HG03064 (cell line): ENCODE measurements around the gene CASP12.
"Not testable (repeated sequence)": the region's sequence is repeated elsewhere in the genome, so short reads cannot be mapped to it uniquely, and the experiment has no call there.

Experiments
- ATAC-seq: cut with Tn5 transposase; IDR thresholded peaks from one replicate; pipeline ENCODE4 v1.9.1; 2021; ENCODE audit warnings: low read depth; ENCODE audit not compliant: unreplicated experiment

Gene CASP12

GRCh38 chr11:104897891-104898684 is at the start of gene CASP12:
Gene CASP12 (minus strand): TSS chr11:104898460.
- ATAC-seq: peak; percentile 82

GRCh38 chr11:104946907-104947306 is 48.6 kb upstream of the CASP12 start:
- peak; percentile 89 for ATAC-seq

GRCh38 chr11:104944076-104944475 is 45.8 kb upstream of the CASP12 start:
- ATAC-seq: no peak

GRCh38 chr11:104943561-104943960 is 45.3 kb upstream of the CASP12 start:
- ATAC-seq: no peak

- no peak for ATAC-seq
Observed at GRCh38 chr11:104934594-104934993, 36.3 kb upstream of the CASP12 start.

GRCh38 chr11:104934073-104934472 is 35.8 kb upstream of the CASP12 start:
- ATAC-seq: not testable (repeated sequence)

GRCh38 chr11:104928811-104929210 is 30.6 kb upstream of the CASP12 start:
- no peak for ATAC-seq

GRCh38 chr11:104926771-104927611 is 28.7 kb upstream of the CASP12 start:
- ATAC-seq: no peak

- no peak for ATAC-seq
Observed at GRCh38 chr11:104925850-104926249, 27.6 kb upstream of the CASP12 start.

- no peak for ATAC-seq
Observed at GRCh38 chr11:104918113-104918824, 20.0 kb upstream of the CASP12 start.

- no peak for ATAC-seq
Observed at GRCh38 chr11:104917271-104918112, 19.2 kb upstream of the CASP12 start.

- ATAC-seq: no peak
Observed at GRCh38 chr11:104916442-104916841, 18.2 kb upstream of the CASP12 start.

GRCh38 chr11:104912102-104912501 is 13.8 kb upstream of the CASP12 start:
- ATAC-seq: no peak

- ATAC-seq: no peak
Observed at GRCh38 chr11:104908186-104908531, 9.9 kb upstream of the CASP12 start.

- peak; percentile 78 for ATAC-seq
Observed at GRCh38 chr11:104907521-104908185, 9.4 kb upstream of the CASP12 start.

GRCh38 chr11:104905271-104905670 is 7.0 kb upstream of the CASP12 start:
- ATAC-seq: no peak

- ATAC-seq: no peak
Observed at GRCh38 chr11:104899226-104899625, 966 bp upstream of the CASP12 start.

GRCh38 chr11:104898685-104899013 is 389 bp upstream of the CASP12 start:
- ATAC-seq: peak; percentile 14

- no peak for ATAC-seq
Observed at GRCh38 chr11:104895634-104896033, 2.6 kb downstream of the CASP12 start.

GRCh38 chr11:104893876-104894275 is 4.4 kb downstream of the CASP12 start:
- ATAC-seq: no peak
